CD14-positive monocyte (primary cell): Measurements from ENCODE around the gene STRIP1. TPM values are rescaled to one million over a fixed set of nuclear protein-coding genes. Genes with fewer than 3 reads are reported as not detected.

Source experiments
- DNase-seq, 3 donors: peaks; one replicate each; pipeline ENCODE4 v3.0.0-alpha.2; 2011 to 2022
- H2AFZ ChIP-seq: 2 replicates; pipeline ENCODE4 v1.6.0; 2012; ENCODE audit warnings: mild to moderate bottlenecking, low read depth, low read length, inconsistent platforms; ENCODE audit not compliant: insufficient read depth, poor library complexity, severe bottlenecking
- H3K27ac ChIP-seq, 2 donors: 1 replicate in 1 of 2; 2 replicates in 1 of 2; pipeline ENCODE4 v1.5.1; 2012 to 2013; ENCODE audit warnings: low read length in 2 of 2, control low read depth in 1 of 2, inconsistent platforms in 1 of 2, low read depth in 1 of 2, mild to moderate bottlenecking in 1 of 2
- H3K27me3 ChIP-seq, 2 donors: one replicate each; pipeline versions ENCODE4 v1.6.0 to v1.6.1; 2011 to 2013; ENCODE audit warnings: low read length in 2 of 2; ENCODE audit not compliant: control insufficient read depth in 2 of 2, insufficient read depth in 2 of 2
- H3K36me3 ChIP-seq, 2 donors: replicated peaks in 1 of 2; 1 replicate in 1 of 2; 2 replicates in 1 of 2; pipeline versions ENCODE4 v1.5.1 to v1.6.1; 2012 to 2013; ENCODE audit warnings: low read length in 2 of 2, control low read depth in 1 of 2, inconsistent platforms in 1 of 2, mild to moderate bottlenecking in 1 of 2; ENCODE audit not compliant: insufficient read depth in 2 of 2, control insufficient read depth in 1 of 2
- H3K4me1 ChIP-seq, 2 donors: 1 replicate in 1 of 2; 2 replicates in 1 of 2; pipeline versions ENCODE4 v1.5.1 to v1.6.1; 2012 to 2013; ENCODE audit warnings: low read length in 2 of 2, control low read depth in 1 of 2, inconsistent platforms in 1 of 2, mild to moderate bottlenecking in 1 of 2, moderate library complexity in 1 of 2; ENCODE audit not compliant: insufficient read depth in 2 of 2, control insufficient read depth in 1 of 2
- H3K4me2 ChIP-seq: replicated peaks from 2 replicates; pipeline ENCODE3; 2012; ENCODE audit warnings: low read length, moderate library complexity, mild to moderate bottlenecking; ENCODE audit not compliant: poor library complexity, severe bottlenecking; ENCODE audit errors: extremely low read depth
- H3K4me3 ChIP-seq, 3 experiments: fragments of 200-600 bp in 1 of 3; sonication (generic) in 1 of 3; replicated peaks in 1 of 3; 1 replicate in 2 of 3; 2 replicates in 1 of 3; pipeline ENCODE4 v1.5.1; 2011 to 2013; ENCODE audit warnings: low read length in 3 of 3, mild to moderate bottlenecking in 3 of 3, control low read depth in 2 of 3, low read depth in 2 of 3, inconsistent platforms in 1 of 3, moderate library complexity in 1 of 3
- H3K79me2 ChIP-seq: 2 replicates; pipeline ENCODE4 v1.6.0; 2012; ENCODE audit warnings: mild to moderate bottlenecking, control low read depth, inconsistent platforms, low read length, moderate library complexity; ENCODE audit not compliant: insufficient read depth
- H3K9ac ChIP-seq: 2 replicates; pipeline ENCODE4 v1.6.0; 2017; ENCODE audit warnings: low read length, mild to moderate bottlenecking; ENCODE audit not compliant: insufficient read depth, poor library complexity, severe bottlenecking
- H3K9me3 ChIP-seq, 2 donors: replicated peaks in 1 of 2; 1 replicate in 1 of 2; 2 replicates in 1 of 2; pipeline versions ENCODE4 v1.5.1 to v1.6.1; 2012 to 2013; ENCODE audit warnings: low read length in 2 of 2, control low read depth in 1 of 2; ENCODE audit not compliant: control insufficient read depth in 1 of 2, insufficient read depth in 1 of 2
- H4K20me1 ChIP-seq: 2 replicates; pipeline ENCODE4 v1.6.0; 2012; ENCODE audit warnings: mild to moderate bottlenecking, low read length, control low read depth, moderate library complexity; ENCODE audit not compliant: insufficient read depth
- H3K27ac Mint-ChIP-seq, 7 donors: one replicate each; pipeline ENCODE4 v1.8.0; 2020; ENCODE audit warnings: mild to moderate bottlenecking in 7 of 7, mixed read lengths in 7 of 7, moderate library complexity in 6 of 7, inconsistent platforms in 2 of 7
- H3K27me3 Mint-ChIP-seq, 3 donors: one replicate each; pipeline ENCODE4 v1.8.0; 2021 to 2022; ENCODE audit warnings: low read depth in 3 of 3, mild to moderate bottlenecking in 3 of 3, mixed read lengths in 3 of 3, moderate library complexity in 3 of 3, inconsistent platforms in 1 of 3
- H3K36me3 Mint-ChIP-seq, 2 donors: one replicate each; pipeline ENCODE4 v1.8.0; 2020; ENCODE audit warnings: mixed read lengths in 2 of 2, inconsistent platforms in 1 of 2, mild to moderate bottlenecking in 1 of 2
- H3K4me1 Mint-ChIP-seq: one replicate; pipeline ENCODE4 v1.8.0; 2020; ENCODE audit warnings: mild to moderate bottlenecking, mixed read lengths
- H3K4me3 Mint-ChIP-seq, 2 donors: one replicate each; pipeline ENCODE4 v1.8.0; 2020; ENCODE audit warnings: mild to moderate bottlenecking in 2 of 2, mixed read lengths in 2 of 2, moderate library complexity in 1 of 2
- H3K9me3 Mint-ChIP-seq, 7 donors: one replicate each; pipeline ENCODE4 v1.8.0; 2020 to 2022; ENCODE audit warnings: mixed read lengths in 7 of 7, mild to moderate bottlenecking in 6 of 7, moderate library complexity in 6 of 7, inconsistent platforms in 2 of 7
- CTCF ChIP-seq: fragments of 200-600 bp; IDR thresholded peaks from one replicate; pipeline ENCODE4 v1.8.0; 2022; ENCODE audit warnings: antibody characterized with exemption, mild to moderate bottlenecking
- whole genome bisulfite sequencing: methylation state at CpG from one replicate; pipeline ENCODE4 v1.1.5; 2013; ENCODE audit warnings: missing lambda C conversion rate; ENCODE audit not compliant: insufficient coverage; 5-methylcytosine and 5-hydroxymethylcytosine counted together
- intact Hi-C, 2 donors: fragments of 100-400 bp; cut with micrococcal nuclease; formaldehyde crosslinking; loops; one replicate each; pipeline versions ENCODE4 v1.15.0 to v1.15.1; 2023
- polyA plus RNA-seq, 3 donors: library from polyadenylated mRNA; depleted of rRNA in 1 of 3; unstranded in 2 of 3; stranded (reverse) in 1 of 3; fragments of 300-500 nt in 2 of 3; fragments of >200 nt in 1 of 3; fragmentation: Illumina TruSeq in 2 of 3; gene quantifications; 1 replicate in 2 of 3; 2 replicates in 1 of 3; pipeline ENCODE4 v1.2.3, GENCODE V29; 2012 to 2021

The STRIP1 gene
- polyA plus RNA-seq, 3 donors = 8.9 to 33.6 (median 11.0) TPM

GRCh38 chr1:110053552-110054428 lies 19.4 kb downstream of the STRIP1 start:
- peak; percentile 37 to 55 (median 43) for DNase-seq
- peaks cover 10 to 11% of the 10 kb centered on the region in 2 donors for H3K4me1 ChIP-seq
- intact Hi-C loops = loop anchor here in 1 of 2 donors (1.0 kb wide), 1 partner anchor 53 kb away; no protein-coding TSS in a partner anchor
- H3K27me3 ChIP-seq = no peaks in the 10 kb centered on the region
- peaks cover 26% of the 10 kb centered on the region for H4K20me1 ChIP-seq
- 93% methylated on average over 12 of the region's 16 CpGs for WGBS
- H3K79me2 ChIP-seq = no peaks in the 10 kb centered on the region
- Mint-ChIP-seq H3K4me3 (no peak overlapping the region), H3K27ac (no peak overlapping the region), H3K9me3 (no peaks in the 10 kb centered on the region), H3K36me3 (peaks cover 95 to 97% of the 10 kb centered on the region in 2 donors), H3K27me3 (no peaks in the 10 kb centered on the region), H3K4me1 (peaks cover 10% of the 10 kb centered on the region)
- H3K9me3 ChIP-seq = no peaks in the 10 kb centered on the region
- no peak overlapping the region for H3K4me2 ChIP-seq
- H2AFZ ChIP-seq = no peak overlapping the region
- no peak overlapping the region for H3K27ac ChIP-seq
- peak; percentile 98 for TF ChIP-seq CTCF
- H3K36me3 ChIP-seq = peaks cover 87 to 100% of the 10 kb centered on the region in 2 donors
- no peak overlapping the region for H3K9ac ChIP-seq
- no peak overlapping the region for H3K4me3 ChIP-seq

- H3K79me2 ChIP-seq = no peaks in the 10 kb centered on the region
- peaks cover 0 to 2% (median 0%) of the 10 kb centered on the region in 3 donors for H3K27me3 Mint-ChIP-seq
- no peaks in the 10 kb centered on the region for H3K9me3 ChIP-seq
- WGBS = 100% methylated on average over 2 of the region's 5 CpGs
- TF ChIP-seq CTCF = no peak
- H3K4me2 ChIP-seq = no peak overlapping the region
- no peak overlapping the region for H2AFZ ChIP-seq
- no peak overlapping the region for H3K4me3 ChIP-seq
- intact Hi-C loops = loop anchor here in 1 of 2 donors (5.0 kb wide), 1 partner anchor 52 kb away; no protein-coding TSS in a partner anchor
- DNase-seq = no peak
- peaks cover 31% of the 10 kb centered on the region for H4K20me1 ChIP-seq
- peaks cover 68 to 84% of the 10 kb centered on the region in 2 donors for H3K36me3 ChIP-seq
- peaks cover 88 to 95% of the 10 kb centered on the region in 2 donors for H3K36me3 Mint-ChIP-seq
- H3K4me1 Mint-ChIP-seq = peaks cover 10% of the 10 kb centered on the region
- no peak overlapping the region for H3K9ac ChIP-seq
- no peak overlapping the region for H3K27ac ChIP-seq
- no peak overlapping the region for H3K27ac Mint-ChIP-seq
- H3K9me3 Mint-ChIP-seq = no peaks in the 10 kb centered on the region
- no peak overlapping the region for H3K4me3 Mint-ChIP-seq
- peaks cover 10 to 11% of the 10 kb centered on the region in 2 donors for H3K4me1 ChIP-seq
- no peaks in the 10 kb centered on the region for H3K27me3 ChIP-seq
Observed at GRCh38 chr1:110055493-110056284, 21.3 kb downstream of the STRIP1 start.
